ENCODE measurements around the gene IL1B.

IL1B gene

GRCh38 chr2:112829101-112829960 lies 7.2 kb downstream of the IL1B start:
- DNase-seq = no peak

- no peak for DNase-seq
Measured at GRCh38 chr2:112828251-112828691, 8.3 kb downstream of the IL1B start.

- no peak for DNase-seq
Measured at GRCh38 chr2:112827604-112828185, 8.9 kb downstream of the IL1B start.

- no peak for DNase-seq
Measured at GRCh38 chr2:112827009-112827408, 9.6 kb downstream of the IL1B start.

- DNase-seq = no peak
Measured at GRCh38 chr2:112825706-112826105, 10.9 kb downstream of the IL1B start.

- no peak for DNase-seq
Measured at GRCh38 chr2:112824694-112825085, 11.9 kb downstream of the IL1B start.

- DNase-seq = no peak
Measured at GRCh38 chr2:112821682-112822081, 14.9 kb downstream of the IL1B start.

- no peak for DNase-seq
Measured at GRCh38 chr2:112821142-112821541, 15.4 kb downstream of the IL1B start.

- DNase-seq = no peak
Measured at GRCh38 chr2:112820343-112820742, 16.2 kb downstream of the IL1B start.

- no peak for DNase-seq
Measured at GRCh38 chr2:112819081-112819480, 17.5 kb downstream of the IL1B start.

- no peak for DNase-seq
Measured at GRCh38 chr2:112818094-112818902, 18.3 kb downstream of the IL1B start.

GRCh38 chr2:112817082-112817689 lies 19.4 kb downstream of the IL1B start:
- no peak for DNase-seq

- DNase-seq = no peak
Measured at GRCh38 chr2:112814278-112814677, 22.3 kb downstream of the IL1B start.

GRCh38 chr2:112813280-112813966 lies 23.2 kb downstream of the IL1B start:
- no peak for DNase-seq

GRCh38 chr2:112812318-112813267 lies 24.0 kb downstream of the IL1B start:
- peak; percentile 39 for DNase-seq

GRCh38 chr2:112811841-112812306 lies 24.7 kb downstream of the IL1B start:
- DNase-seq = no peak

- DNase-seq = no peak
Measured at GRCh38 chr2:112811276-112811831, 25.2 kb downstream of the IL1B start.

- DNase-seq = no peak
Measured at GRCh38 chr2:112809112-112809511, 27.5 kb downstream of the IL1B start.

GRCh38 chr2:112807233-112807807 lies 29.3 kb downstream of the IL1B start:
- no peak for DNase-seq

- no peak for DNase-seq
Measured at GRCh38 chr2:112805542-112805941, 31.0 kb downstream of the IL1B start.

Measured in right hindlimb (tissue), 1 donor.